ENCODE results near the gene NNMT. TPM values are rescaled to one million over a fixed set of nuclear protein-coding genes. Genes with fewer than 3 reads are reported as not detected.

NNMT gene
- total RNA-seq, 4 donors from 2014 or later, result 371 to 1,487 (median 726) TPM

DNA sequence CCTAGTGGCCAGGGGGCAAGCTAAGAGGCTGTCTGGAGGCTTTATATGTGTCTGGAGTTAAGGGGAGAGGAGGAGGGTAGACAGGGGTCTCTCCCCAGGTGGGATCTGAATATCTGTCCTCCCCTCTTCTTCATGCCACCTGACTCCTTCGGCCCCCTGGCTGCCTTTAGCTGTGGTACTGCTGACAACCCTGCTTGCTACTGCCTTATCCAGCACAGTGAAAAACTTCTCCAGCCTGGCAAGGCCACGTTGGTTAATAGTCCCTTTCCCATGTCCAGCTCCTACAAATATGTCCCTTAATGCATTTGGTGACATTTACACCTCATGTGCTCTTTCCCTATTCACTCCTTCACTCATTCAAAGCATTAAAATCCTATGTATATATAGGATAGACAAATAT lies 42.4 kb upstream of the NNMT start:
- TF ChIP-seq, protein P1, sequence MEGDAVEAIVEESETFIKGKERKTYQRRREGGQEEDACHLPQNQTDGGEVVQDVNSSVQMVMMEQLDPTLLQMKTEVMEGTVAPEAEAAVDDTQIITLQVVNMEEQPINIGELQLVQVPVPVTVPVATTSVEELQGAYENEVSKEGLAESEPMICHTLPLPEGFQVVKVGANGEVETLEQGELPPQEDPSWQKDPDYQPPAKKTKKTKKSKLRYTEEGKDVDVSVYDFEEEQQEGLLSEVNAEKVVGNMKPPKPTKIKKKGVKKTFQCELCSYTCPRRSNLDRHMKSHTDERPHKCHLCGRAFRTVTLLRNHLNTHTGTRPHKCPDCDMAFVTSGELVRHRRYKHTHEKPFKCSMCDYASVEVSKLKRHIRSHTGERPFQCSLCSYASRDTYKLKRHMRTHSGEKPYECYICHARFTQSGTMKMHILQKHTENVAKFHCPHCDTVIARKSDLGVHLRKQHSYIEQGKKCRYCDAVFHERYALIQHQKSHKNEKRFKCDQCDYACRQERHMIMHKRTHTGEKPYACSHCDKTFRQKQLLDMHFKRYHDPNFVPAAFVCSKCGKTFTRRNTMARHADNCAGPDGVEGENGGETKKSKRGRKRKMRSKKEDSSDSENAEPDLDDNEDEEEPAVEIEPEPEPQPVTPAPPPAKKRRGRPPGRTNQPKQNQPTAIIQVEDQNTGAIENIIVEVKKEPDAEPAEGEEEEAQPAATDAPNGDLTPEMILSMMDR (IDR thresholded peaks at IDR 0.05; ENCODE audit: low read depth), result no peak

DNA sequence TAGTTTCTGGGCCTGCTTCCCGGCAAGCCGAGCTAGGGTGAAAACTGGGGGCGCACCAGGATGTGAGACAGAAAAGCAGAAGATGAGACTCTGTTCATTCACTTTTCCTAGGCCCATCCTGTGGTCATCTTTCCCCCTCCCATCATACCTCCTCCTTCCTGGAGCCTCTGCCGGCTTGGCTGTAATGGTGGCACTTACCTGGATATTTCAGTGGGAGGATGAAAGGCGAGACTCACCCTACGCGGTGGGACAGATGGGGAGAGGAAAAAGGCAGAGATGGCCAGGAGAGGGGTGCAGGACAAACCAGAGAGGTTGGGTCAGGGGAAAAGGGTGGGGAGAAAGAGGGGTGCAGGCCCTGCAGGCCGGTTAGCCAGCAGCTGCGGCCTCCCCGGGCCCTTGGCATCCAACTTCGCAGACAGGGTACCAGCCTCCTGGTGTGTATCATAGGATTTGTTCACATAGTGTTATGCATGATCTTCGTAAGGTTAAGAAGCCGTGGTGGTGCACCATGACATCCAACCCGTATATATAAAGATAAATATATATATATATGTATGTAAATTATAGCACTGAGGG lies 41.5 kb upstream of the NNMT start:
- TF ChIP-seq, protein P1 (IDR thresholded peaks at IDR 0.05; ENCODE audit: low read depth), result no peak

DNA sequence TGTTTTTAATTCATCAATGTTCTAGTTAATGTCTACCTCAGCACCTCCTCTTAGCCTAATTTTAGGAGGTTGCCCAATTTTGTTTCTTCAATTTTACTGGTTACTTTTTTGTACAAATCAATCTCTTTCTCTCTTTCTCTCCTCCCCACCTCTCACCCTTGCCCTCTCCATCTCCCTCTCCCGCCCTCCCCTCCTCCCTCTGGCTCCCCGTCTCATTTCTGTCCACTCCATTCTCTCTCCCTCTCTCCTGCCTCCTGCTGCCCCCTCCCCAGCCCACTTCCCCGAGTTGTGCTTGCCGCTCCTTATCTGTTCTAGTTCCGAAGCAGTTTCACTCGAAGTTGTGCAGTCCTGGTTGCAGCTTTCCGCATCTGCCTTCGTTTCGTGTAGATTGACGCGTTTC lies 40.9 kb upstream of the NNMT start:
- TF ChIP-seq, protein P1 (IDR thresholded peaks at IDR 0.05; ENCODE audit: low read depth), result no peak

DNA sequence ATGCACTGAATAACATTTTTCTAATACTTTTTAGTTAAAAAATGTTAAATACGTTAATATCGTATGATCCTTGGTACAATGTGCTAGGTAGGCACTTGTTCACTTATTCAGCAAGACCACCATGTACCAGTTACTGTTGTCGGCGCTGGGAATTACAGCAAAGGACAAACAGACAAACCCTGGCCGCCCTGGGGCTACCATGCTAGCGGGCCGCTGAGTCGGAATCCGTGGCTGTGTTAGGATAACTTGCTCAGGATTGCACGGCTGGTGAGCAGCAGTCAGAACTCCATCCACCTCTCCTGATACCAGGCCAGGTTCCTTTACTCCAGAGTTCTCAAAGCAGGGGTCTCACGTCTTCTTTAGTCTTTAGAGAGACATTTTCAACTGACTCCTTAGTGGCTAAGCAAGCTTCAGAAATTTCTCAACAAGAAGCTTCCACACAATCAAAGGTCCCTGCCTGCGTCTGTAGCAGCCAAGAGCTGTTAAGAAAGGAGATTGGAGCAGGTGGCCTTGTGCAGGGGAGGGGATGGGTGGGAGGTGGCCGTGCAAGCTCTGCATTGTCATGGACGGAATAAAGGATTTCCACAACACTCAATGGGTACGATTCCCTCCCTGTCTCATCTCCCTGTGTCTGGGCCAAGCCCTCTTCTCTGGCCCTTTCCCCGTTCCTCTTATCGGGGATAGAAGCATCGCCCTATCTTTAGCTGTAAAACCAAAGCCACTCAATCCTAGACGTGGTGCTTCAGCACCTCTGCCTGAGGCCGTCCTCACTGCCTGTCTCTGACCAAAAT lies 39.8 kb upstream of the NNMT start:
- TF ChIP-seq, protein P1 (IDR thresholded peaks at IDR 0.05; ENCODE audit: low read depth), result no peak

DNA sequence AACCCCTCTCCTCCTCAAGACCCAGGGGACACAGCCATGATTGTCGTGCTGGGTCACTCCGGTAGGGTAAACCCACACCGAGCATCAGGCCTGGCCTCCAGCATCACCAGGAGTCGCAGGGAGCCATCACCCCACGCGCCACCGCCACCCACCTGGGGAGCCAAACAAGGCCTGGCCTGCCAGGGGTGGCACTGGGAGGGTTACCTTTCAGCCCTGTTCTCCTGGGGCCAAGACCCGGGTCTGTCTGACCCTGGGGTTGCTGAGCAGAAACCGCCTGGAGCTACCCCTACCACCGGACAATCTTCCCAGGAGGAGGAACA lies 39.3 kb upstream of the NNMT start:
- TF ChIP-seq, protein P1 (IDR thresholded peaks at IDR 0.05; ENCODE audit: low read depth), result no peak

DNA sequence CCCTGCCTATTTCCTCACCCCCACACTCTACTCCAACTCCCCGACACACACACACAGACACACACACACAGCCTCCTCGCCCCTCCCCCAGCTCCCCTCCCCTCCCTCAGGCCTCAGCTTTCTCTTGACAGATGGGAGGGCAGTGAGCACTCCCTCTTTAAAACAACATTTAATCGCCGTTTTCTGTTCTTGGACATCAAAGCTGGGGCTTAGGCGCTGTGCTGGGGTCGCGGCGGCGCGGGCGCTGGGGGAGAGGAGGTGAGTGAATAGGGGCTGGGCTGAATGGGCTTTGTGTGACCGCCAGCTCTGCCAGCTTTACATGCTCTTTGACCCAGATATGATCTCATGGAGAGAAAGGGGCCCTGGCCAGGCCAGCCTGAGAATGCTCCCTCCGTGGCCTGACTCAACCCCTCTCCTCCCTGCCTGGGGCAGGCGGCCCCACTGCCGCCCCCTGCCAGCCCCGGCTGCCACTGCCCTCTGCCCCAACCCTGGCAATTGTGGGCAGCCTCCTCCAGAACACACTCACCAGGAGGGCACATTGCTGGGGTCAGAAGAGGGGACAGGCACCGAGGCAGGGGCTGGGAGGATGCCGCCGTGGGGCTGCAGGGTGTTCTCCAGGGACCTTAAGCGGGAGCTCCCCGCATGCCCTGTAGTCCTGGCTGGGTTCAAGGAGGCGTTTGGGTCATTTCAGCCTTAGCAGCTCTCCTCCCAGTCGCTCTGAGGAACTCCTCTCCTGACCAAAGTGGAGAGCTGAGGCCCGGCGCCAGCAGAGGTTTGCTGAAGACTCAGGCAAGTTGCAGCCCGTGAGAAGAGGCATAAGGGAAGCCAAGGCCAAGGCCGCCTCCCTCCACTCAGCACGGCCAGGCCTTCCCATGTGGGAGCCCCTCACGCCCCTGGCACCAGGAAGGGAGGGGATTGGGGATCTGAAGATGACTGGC lies 38.3 kb upstream of the NNMT start:
- TF ChIP-seq, protein P1 (IDR thresholded peaks at IDR 0.05; ENCODE audit: low read depth), result no peak

DNA sequence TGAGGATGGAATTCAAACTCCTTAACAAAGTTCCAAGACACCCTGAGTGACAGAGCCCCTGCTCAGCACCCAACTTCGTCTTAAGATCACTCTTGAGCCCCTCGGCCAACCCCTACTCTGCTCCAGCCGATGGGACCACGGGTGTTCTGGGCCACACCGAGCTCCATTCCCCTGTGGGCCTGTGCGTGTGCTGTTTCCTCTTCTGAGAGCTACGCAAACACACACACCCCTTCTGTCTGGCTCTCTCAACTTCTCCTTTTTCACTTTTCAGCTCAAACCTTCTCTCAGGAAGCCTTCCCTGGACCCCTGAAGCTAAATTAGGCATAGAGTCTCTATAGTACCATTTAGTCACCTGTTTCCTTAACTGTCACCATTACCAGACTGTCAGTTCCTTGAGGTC lies 37.5 kb upstream of the NNMT start:
- TF ChIP-seq, protein P1 (IDR thresholded peaks at IDR 0.05; ENCODE audit: low read depth), result no peak
